Activated T-cell treated with anti-CD3 and anti-CD28 coated beads, Interleukin-2, amount 50 U/mL, for 72 hours (primary cell): ENCODE measurements around the gene CAMK1. TPM values are rescaled to one million over a fixed set of nuclear protein-coding genes. Genes with fewer than 3 reads are reported as not detected.
A peak's percentile ranks its signal among the peaks of the same experiment; 100 is the strongest.
"Not testable (repeated sequence)": the region's sequence is repeated elsewhere in the genome, so short reads cannot be mapped to it uniquely, and the experiment has no call there.

Experiments
- ATAC-seq, 2 donors: fragments of 150-1000 bp; cut with Tn5 transposase; replicated peaks in 1 of 2; 2 replicates each; pipeline ENCODE4 v1.10.0; 2021; ENCODE audit warnings: moderate library complexity in 2 of 2, mild to moderate bottlenecking in 1 of 2
- DNase-seq, 2 donors: peaks; one replicate each; pipeline ENCODE4 v3.0.0; 2021 to 2022; ENCODE audit warnings: mixed read lengths in 1 of 2
- H3K27ac Mint-ChIP-seq: one replicate; pipeline ENCODE4 v1.8.0; 2022; ENCODE audit warnings: mild to moderate bottlenecking, moderate library complexity, mixed read lengths
- H3K27me3 Mint-ChIP-seq: one replicate; pipeline ENCODE4 v1.8.0; 2022; ENCODE audit warnings: low read depth, mixed read lengths
- H3K36me3 Mint-ChIP-seq, 2 donors: one replicate each; pipeline ENCODE4 v1.8.0; 2022; ENCODE audit warnings: mixed read lengths in 2 of 2, mild to moderate bottlenecking in 1 of 2; ENCODE audit not compliant: insufficient read depth in 2 of 2
- H3K4me1 Mint-ChIP-seq: one replicate; pipeline ENCODE4 v1.8.0; 2022; ENCODE audit warnings: low read depth, mixed read lengths
- H3K4me3 Mint-ChIP-seq, 2 donors: one replicate each; pipeline ENCODE4 v1.8.0; 2022; ENCODE audit warnings: mild to moderate bottlenecking in 2 of 2, mixed read lengths in 2 of 2, moderate library complexity in 2 of 2
- H3K9me3 Mint-ChIP-seq, 2 donors: one replicate each; pipeline ENCODE4 v1.8.0; 2022; ENCODE audit warnings: mixed read lengths in 2 of 2
- total RNA-seq, 2 donors: library from RNA; stranded (reverse); gene quantifications; one replicate each; pipeline ENCODE4 v1.2.3, GENCODE V29; 2022

Gene CAMK1
- total RNA-seq, 2 donors from 2014 or later, result 38.6 to 47.4 TPM

DNA sequence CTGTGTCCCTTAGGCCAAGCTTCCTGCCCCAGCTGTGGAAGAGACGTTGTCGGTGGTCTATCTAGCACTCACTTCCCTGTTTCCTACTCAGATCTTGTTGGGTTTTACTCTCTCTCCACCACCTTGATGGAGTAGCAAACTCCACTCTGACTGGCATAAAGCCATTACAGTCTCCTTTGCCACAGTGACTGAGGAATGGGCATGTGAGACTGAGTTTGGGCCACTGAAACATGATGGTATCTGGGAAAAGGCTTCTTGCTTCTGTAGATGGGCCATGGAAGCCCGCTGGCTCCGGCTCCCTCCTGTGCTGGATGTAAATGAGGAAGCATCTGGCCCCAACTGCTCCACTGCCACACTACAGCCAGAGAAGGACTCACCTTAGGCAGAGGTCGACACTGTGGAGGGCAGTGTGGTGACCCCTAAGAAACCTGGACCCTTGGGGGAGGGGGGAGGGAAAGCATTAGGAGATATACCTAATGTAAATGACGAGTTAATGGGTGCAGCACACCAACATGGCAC is 9.4 kb upstream of the CAMK1 start:
- H3K4me3 Mint-ChIP-seq, result peak overlapping the region; percentile 72 to 82
- H3K36me3 Mint-ChIP-seq, result peaks cover 8 to 16% of the 10 kb centered on the region in 2 donors
- peaks cover 70% of the 10 kb centered on the region for H3K4me1 Mint-ChIP-seq
- ATAC-seq (no peak), DNase-seq (no peak)
- H3K27me3 Mint-ChIP-seq, result no peaks in the 10 kb centered on the region
- H3K9me3 Mint-ChIP-seq, result peaks cover 0 to 3% of the 10 kb centered on the region in 2 donors
- peak overlapping the region; percentile 88 for H3K27ac Mint-ChIP-seq

DNA sequence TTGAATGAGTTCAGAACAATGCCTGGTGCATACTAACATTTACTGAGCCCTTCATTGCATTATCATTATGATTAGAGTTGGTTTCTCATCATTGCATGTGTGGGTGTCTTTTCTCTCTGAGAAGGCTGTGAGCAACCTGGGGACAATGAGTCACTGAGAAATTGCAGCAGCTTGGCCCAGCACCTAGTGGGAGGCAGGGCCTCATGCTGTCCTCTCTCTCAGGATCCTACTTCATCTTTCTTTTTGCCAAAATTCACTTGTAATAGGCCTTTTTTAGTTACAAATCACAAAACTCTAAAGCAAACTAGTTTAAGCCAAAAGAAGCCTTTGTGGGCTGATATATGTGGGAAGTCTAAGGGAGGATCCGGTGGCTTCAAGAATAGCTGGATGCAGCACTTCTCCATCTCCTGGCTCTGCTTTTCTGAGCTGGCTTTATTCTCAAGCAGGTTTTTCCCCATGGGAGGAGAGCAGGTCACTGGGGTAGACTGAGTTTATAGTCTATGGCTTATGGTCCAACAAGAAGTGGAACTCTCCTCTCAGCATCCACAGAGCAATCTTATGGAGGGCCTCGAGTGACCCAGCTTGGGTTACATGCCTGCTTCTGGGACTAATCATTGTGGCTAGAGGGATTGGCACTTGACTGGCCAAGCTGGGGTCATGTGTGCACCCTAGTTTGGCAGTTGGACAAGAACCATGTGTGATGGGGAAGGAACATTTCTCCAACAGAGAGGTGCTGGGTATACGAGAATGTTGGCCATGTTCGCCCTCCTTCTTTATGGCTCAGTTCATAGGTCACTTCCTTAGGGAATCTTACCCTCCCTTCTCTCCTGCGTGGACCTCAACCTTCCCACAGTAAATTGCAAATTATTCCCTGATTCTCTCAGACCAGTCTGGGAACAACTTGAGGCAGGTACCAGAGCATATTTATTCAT is 8.7 kb upstream of the CAMK1 start:
- H3K9me3 Mint-ChIP-seq, result peaks cover 0 to 3% of the 10 kb centered on the region in 2 donors
- peaks cover 8 to 16% of the 10 kb centered on the region in 2 donors for H3K36me3 Mint-ChIP-seq
- DNase-seq (peak; percentile 78 to 85), ATAC-seq (peak; percentile 88 to 90)
- H3K27ac Mint-ChIP-seq, result peak overlapping the region; percentile 88
- H3K27me3 Mint-ChIP-seq, result no peaks in the 10 kb centered on the region
- peak overlapping the region; percentile 72 to 82 for H3K4me3 Mint-ChIP-seq
- peaks cover 70% of the 10 kb centered on the region for H3K4me1 Mint-ChIP-seq

DNA sequence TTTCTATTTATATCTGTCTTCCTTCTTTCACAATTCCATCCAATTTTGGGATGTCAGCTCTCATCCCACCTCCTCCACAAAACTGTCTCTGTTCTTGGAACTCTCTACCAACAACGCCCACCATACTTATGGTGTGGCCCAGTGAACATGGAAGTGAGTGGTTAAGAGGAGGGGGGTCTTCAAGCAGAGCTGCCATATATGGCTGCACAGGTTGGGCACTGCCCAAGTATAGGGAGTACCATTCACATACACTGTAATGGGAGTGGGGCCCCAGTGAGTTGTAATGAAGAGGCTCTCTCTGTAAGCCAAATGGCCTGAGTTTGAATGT is 7.9 kb upstream of the CAMK1 start:
- Mint-ChIP-seq H3K36me3 (peaks cover 7 to 12% of the 10 kb centered on the region in 2 donors), H3K4me1 (peaks cover 66% of the 10 kb centered on the region), H3K4me3 (peak overlapping the region; percentile 72 to 82), H3K27me3 (no peaks in the 10 kb centered on the region), H3K27ac (peak overlapping the region; percentile 88), H3K9me3 (peaks cover 0 to 3% of the 10 kb centered on the region in 2 donors)
- ATAC-seq (peak; percentile 42 to 49), DNase-seq (peak in 1 of 2 donors; percentile 19)

DNA sequence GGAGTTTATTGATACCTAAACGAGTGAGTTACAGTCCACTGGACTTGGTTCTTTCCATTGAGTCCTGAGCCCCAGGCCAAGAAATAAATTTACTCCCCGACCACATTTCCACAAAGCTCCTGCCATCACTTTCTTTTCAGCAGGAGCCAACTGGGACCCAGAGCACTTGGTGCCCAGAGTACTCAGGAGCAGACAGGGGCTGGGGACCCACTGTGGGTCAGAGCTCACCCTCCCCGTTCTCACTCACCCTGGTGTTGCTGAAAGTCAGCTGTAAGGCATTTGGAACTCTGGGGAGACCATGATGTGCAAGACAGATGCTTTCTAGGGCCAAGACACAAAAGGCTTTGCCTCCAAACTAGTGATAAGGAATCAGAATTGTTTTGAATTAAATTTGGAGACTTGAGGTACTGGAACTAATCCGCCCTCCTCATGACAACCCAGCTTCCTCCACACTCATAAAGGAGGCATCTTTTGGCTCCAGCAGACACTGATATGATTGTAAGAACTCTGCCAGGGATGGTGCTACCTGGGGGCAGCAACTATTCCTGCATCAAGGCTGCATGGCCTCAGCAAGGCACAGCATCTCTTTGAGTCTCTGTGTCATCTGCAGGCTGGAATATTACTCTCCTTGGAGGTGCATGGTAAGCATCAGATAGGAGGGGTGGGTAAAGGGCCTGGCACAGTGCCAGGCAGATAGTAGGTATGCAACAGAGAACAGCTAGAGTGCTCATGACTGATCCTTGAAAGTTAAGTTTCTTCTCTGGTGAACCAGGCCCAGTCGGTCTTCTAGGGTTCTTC is 7.3 kb upstream of the CAMK1 start:
- peaks cover 60% of the 10 kb centered on the region for H3K4me1 Mint-ChIP-seq
- no peak for ATAC-seq
- peaks cover 0 to 3% of the 10 kb centered on the region in 2 donors for H3K9me3 Mint-ChIP-seq
- H3K27me3 Mint-ChIP-seq, result no peaks in the 10 kb centered on the region
- no peak for DNase-seq
- peaks cover 3 to 12% of the 10 kb centered on the region in 2 donors for H3K36me3 Mint-ChIP-seq
- peak overlapping the region; percentile 72 to 82 for H3K4me3 Mint-ChIP-seq
- H3K27ac Mint-ChIP-seq, result peak overlapping the region; percentile 88

DNA sequence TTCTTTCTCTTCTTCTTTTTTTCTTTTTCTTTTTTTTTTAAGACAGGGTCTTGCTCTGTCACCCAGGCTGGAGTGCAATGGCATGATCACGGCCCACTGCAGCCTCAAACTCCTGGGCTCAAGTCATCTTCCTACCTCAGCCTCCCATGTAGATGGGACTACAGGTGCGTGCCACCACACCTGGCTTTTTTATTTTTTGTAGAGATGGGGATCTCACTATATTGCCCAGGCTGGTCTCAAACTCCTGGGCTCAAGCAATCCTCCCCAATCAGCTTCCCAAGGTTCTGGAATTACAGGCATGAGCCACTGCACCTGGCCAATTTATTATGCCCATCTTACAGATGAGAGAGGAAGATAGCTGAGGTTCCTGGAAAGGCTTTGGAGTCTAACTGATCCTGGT is 1.3 kb upstream of the CAMK1 start:
- H3K36me3 Mint-ChIP-seq, H3K9me3 Mint-ChIP-seq, ATAC-seq, DNase-seq, H3K27me3 Mint-ChIP-seq, H3K27ac Mint-ChIP-seq: not testable (repeated sequence)
- peaks cover 40% of the 10 kb centered on the region for H3K4me1 Mint-ChIP-seq
- peak overlapping the region; percentile 78 to 88 for H3K4me3 Mint-ChIP-seq

DNA sequence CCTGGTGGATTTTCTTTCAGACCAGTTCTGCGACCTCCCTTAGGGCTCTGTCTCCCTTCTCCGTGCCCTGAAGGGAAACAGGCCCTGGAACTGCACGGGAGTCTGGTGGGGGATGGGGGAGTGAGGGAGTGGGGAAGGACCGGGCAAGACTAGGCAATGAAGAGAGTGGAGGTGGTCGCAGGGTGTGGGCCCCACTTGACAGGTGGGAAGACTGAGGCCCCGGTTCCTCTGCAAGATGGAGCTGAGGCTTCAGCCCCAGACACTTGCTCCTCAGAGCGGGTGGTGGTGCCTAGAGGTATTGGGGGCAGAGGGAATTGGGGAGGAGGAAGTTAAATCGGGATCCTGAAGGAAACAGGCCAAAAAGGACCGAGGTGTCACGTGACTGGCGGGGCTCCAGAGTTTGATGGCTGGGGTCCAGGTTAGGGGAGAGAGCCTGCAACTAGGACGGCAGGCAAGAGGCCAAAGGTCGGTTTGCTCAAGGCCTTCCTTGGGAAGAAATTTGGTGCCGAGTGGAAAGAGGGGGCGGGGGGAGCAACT is 597 bp upstream of the CAMK1 start:
- Mint-ChIP-seq H3K4me3 (peak overlapping the region; percentile 78 to 88), H3K9me3 (no peaks in the 10 kb centered on the region), H3K27me3 (no peaks in the 10 kb centered on the region), H3K27ac (no peak overlapping the region), H3K36me3 (peaks cover 4 to 8% of the 10 kb centered on the region in 2 donors), H3K4me1 (peaks cover 44% of the 10 kb centered on the region)
- ATAC-seq, result no peak
- DNase-seq, result no peak

DNA sequence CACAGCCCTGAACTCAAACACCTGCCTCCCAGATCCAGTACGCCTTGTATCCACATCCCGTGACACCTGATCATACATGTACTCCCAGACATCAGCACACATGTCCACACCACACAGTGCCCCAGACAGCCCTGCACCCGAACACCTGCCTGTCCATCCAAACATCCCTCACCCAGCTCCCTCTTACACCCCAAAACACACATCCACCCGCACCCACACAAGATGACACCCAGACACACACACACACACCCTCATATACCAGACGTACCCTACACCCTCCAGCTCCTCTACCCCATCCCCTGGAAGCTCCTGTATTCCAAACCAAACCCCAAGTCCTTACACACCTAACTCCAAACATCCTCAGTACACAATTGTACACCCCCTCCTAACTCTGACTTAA is 735 bp downstream of the CAMK1 start:
- Mint-ChIP-seq H3K27ac (peak overlapping the region; percentile 22), H3K4me1 (peaks cover 49% of the 10 kb centered on the region), H3K9me3 (no peaks in the 10 kb centered on the region), H3K36me3 (peaks cover 4 to 8% of the 10 kb centered on the region in 2 donors), H3K4me3 (peak overlapping the region; percentile 78 to 88), H3K27me3 (no peaks in the 10 kb centered on the region)
- DNase-seq (no peak), ATAC-seq (no peak)

DNA sequence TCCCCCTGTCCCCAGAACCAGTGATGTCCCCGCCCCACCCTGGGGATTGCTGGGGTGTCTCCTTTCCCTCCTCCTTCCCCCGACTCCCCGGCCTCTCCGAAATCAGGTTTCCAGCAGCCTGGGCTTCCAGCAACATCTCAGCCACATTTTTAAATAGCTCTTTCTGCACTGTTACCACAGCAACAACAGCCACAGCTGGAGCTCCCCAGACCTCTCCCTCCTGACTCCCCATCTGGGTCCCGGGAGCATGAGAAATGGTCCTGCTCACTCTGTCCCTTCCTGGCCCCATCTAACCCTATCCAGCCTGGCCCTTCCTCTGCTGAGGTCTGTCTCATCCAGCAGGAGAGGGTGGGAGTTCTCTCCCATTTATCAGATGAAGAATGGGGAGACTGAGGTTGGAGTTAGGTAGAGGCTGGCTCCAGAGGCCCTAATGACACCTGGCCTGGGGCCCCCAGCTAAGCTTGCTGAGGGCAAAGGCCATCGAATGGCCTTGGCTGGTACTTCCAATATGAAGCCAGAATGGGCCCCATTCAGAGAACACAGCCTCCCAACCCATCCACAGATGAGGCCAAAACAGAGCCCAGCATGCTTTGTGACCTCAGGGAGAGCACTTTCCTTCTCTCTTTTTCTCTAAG is 1.5 kb downstream of the CAMK1 start:
- no peak for ATAC-seq

DNA sequence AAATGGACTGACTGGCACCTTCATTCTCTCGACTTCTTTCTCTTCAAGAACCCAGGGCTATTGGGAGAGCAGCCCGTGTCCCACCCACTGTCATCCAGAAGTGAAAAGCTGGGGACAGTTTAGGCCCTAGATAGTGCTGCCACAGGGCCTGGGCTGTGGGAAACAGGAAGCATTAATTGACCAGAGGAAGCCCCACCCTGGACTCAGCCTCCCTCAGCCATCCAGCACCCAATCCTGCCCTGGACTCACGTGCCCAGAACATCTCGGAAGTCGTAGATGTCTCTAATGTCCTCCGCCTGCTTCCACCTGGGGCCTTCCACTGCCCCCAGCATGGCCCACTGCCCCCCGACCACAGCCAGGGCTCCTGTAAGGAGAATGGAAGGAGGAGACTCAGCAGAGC is 2.3 kb downstream of the CAMK1 start:
- peaks cover 49% of the 10 kb centered on the region for H3K4me1 Mint-ChIP-seq
- no peaks in the 10 kb centered on the region for H3K27me3 Mint-ChIP-seq
- ATAC-seq, result no peak
- no peak for DNase-seq
- H3K4me3 Mint-ChIP-seq, result peak overlapping the region; percentile 78 to 88
- H3K36me3 Mint-ChIP-seq, result peaks cover 4 to 8% of the 10 kb centered on the region in 2 donors
- no peak overlapping the region for H3K27ac Mint-ChIP-seq
- H3K9me3 Mint-ChIP-seq, result no peaks in the 10 kb centered on the region

More for the DNA sequence above, 1.5 kb downstream of the CAMK1 start:
- Mint-ChIP-seq H3K27me3 (no peaks in the 10 kb centered on the region), H3K4me3 (peak overlapping the region; percentile 78 to 88), H3K4me1 (peaks cover 49% of the 10 kb centered on the region), H3K36me3 (peaks cover 4 to 8% of the 10 kb centered on the region in 2 donors), H3K27ac (no peak overlapping the region), H3K9me3 (no peaks in the 10 kb centered on the region)
- no peak for DNase-seq

DNA sequence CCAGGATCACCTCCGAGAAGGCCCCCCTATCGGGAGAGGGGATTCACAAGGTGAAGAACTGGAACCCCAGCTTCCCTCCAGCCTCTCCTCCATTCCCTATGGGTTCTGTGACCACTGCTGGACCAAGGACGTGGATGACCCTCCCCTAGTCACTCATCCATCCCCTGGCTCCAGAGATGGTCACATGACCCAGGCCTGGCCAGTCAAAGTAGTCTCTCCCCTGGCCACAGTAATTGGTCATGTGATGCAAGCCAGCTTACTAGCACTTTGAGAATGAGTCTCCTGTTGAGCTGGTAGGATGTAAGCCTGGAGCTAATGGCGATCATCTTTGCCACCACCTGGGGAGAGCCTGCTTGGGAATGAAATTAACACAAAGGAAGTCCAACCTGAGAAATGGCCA is 3.9 kb downstream of the CAMK1 start:
- H3K27me3 Mint-ChIP-seq, result no peaks in the 10 kb centered on the region
- no peaks in the 10 kb centered on the region for H3K9me3 Mint-ChIP-seq
- H3K4me3 Mint-ChIP-seq, result no peak overlapping the region
- no peak for ATAC-seq
- peaks cover 45% of the 10 kb centered on the region for H3K4me1 Mint-ChIP-seq
- peaks cover 8 to 12% of the 10 kb centered on the region in 2 donors for H3K36me3 Mint-ChIP-seq
- no peak for DNase-seq
- H3K27ac Mint-ChIP-seq, result no peak overlapping the region

DNA sequence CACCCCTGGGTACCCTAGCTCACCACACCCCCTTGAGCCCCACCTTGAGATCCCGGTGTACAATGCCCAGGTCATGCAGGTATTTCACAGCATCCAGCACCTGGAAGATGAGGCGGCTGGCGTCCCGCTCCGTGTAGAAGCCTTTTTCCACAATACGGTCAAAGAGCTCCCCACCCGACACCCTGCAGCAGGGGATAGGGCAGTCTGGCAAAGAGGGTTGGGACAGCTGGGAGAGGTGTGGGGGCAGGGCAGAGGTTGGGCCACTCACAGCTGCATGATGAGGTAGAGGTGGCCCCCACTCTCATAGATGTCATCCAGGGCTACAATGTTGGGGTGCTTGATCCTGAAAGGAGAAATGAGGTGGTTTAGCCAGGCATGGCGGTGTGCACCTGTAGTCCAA is 6.9 kb downstream of the CAMK1 start:
- no peak for DNase-seq
- H3K27ac Mint-ChIP-seq, result no peak overlapping the region
- H3K9me3 Mint-ChIP-seq, result no peaks in the 10 kb centered on the region
- peaks cover 16 to 19% of the 10 kb centered on the region in 2 donors for H3K36me3 Mint-ChIP-seq
- peaks cover 18% of the 10 kb centered on the region for H3K4me1 Mint-ChIP-seq
- H3K27me3 Mint-ChIP-seq, result no peaks in the 10 kb centered on the region
- ATAC-seq, result no peak
- no peak overlapping the region for H3K4me3 Mint-ChIP-seq

DNA sequence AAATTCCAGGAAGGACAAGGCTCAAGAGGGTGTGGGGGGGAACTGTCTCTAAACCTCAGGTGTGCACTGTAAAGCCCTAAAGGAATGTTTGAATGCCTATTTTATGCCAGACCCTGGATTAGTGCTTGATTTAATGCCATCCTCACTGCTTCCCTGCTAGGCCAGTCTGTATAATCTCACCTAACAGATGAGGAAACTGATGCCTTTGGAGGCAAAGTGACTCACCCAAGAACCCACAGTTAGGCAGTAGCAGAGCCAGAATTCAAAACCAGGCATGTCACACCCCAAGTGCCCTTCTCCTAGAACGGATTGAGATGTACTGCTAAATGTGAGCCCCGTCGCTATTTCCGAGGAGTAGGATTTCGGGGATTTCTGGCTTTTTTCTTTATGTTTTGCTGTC is 7.8 kb downstream of the CAMK1 start:
- H3K4me3 Mint-ChIP-seq, result no peak overlapping the region
- H3K9me3 Mint-ChIP-seq, result no peaks in the 10 kb centered on the region
- DNase-seq (no peak), ATAC-seq (peak in 1 of 2 donors; percentile 24)
- H3K4me1 Mint-ChIP-seq, result peaks cover 13% of the 10 kb centered on the region
- no peaks in the 10 kb centered on the region for H3K27me3 Mint-ChIP-seq
- H3K36me3 Mint-ChIP-seq, result peaks cover 15 to 17% of the 10 kb centered on the region in 2 donors
- no peak overlapping the region for H3K27ac Mint-ChIP-seq
